GM19463 (cell line): ENCODE data around the gene GPR143.
"Not testable (repeated sequence)": the region's sequence is repeated elsewhere in the genome, so short reads cannot be mapped to it uniquely, and the experiment has no call there.

Source experiments
- ATAC-seq: cut with Tn5 transposase; IDR thresholded peaks from one replicate; pipeline ENCODE4 v1.9.1; 2021; ENCODE audit warnings: mild to moderate bottlenecking, moderate library complexity; ENCODE audit not compliant: unreplicated experiment

The GPR143 gene

GRCh38 chrX:9765737-9766097 lies at the start of gene GPR143:
TSS of gene GPR143 (minus strand) at chrX:9765847. CDS start at chrX:9765817, 30 bp downstream.
- no peak for ATAC-seq

DNA sequence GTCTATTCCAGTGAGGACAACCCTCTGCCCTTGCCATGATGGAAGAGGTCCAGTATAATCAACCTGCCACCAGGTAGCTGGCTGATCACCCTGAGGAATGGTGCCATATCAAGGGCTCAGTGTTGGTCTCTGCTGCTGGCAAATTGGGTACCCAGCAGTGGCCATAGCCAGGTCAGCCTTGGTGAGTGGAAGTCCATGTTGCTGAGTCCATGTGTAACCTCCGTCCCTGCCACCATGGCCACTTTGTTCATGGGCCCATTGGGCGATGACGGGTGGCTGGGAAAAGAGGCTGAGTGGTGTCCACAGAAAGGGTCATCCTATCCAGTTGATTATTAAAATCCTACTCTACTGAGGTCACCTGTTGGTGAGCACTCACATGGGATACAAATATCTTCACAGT lies 45.4 kb upstream of the GPR143 start:
- ATAC-seq: not testable (repeated sequence)

GRCh38 chrX:9809876-9810275 lies 44.2 kb upstream of the GPR143 start:
- ATAC-seq: not testable (repeated sequence)

DNA sequence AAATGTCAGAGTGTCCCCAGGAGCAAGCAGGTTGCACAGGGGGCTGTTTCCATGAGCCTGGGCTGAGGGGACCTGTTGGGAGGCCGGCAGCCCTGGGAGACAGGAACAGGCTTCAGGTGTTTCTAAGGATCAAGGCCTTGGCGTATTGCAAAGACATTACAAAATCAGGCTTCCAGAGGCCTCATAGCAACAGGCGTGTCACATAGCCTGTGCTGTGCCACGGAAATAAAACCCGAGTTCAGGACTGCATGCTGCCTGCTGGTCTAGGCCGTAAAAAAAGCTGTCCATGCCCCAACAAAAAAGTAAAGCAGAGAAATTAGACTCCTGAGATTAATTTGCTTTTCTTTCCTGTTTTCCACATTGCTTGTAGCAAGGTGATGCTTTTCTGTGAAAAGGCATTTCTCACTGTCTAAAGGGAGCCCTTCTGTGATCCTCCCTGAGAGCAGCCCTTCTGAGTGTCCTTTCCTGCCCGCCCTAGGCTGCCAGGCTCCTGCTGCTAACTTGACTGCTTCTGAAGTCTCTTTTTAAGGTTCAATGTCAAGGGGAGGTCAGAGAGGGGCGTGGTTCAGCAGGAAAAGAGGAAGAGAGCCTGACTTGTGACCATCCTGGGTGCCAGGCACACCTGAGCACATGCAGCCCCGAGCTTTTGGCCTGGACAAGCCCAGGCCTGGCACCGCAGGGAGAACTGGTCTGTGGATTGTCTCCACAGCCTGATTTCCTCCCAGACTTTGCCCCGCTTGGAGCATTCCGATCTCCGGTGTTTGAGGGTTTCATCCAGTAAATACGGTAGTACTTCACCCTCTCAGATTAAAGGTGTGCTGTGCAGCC lies 41.9 kb upstream of the GPR143 start:
- ATAC-seq: no peak

GRCh38 chrX:9805956-9806355 lies 40.3 kb upstream of the GPR143 start:
- ATAC-seq: no peak

- ATAC-seq: no peak
These were observed 38.8 kb upstream of the GPR143 start for GRCh38 chrX:9804444-9804843.

- ATAC-seq: no peak
These were observed 37.1 kb upstream of the GPR143 start for GRCh38 chrX:9802737-9803136.

DNA sequence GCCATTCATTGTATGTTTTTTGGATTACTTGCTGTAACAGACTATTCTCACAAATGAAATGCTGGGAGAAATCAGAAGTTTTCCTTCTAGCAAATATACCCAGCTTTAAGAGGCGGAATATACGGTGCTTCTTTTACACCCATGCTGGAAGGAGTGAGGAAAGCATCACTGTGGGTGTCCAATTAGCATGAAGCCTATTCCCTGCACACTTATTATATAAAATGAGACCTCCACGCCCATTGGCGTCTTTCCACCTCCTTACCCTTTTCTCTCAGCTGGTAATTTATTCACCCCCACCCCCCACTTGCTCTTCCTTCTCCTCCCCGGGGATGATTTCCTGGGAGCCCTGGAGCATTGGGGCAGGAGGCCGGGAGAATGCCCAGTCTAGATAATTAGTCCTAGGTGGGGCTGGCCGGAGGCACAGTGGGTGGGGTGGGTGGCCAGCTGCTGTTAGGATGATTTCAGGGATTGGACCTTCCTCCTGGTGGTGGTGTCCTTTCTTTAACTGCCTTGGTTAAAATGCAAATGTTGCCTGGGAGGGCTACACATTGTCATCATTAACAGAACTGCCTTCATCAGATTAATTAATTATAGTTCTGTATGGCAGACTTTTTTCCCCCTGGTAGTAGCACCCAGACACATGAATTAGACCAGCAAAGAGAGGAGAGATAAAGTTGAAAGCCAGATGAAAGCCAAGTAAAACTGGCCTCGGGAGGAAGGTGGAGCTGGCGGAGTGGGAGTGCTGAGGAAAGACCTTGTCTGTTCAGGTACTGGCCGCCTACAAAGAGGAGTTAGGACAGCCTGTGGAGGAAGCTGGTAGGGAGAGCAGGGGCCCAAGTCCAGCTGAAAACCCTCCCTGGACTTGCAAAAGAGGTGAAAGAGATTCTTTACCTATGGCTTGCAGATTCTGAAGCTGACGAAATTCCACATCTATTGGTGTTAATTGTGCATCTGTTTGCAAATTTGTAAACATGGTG lies 32.0 kb upstream of the GPR143 start:
- ATAC-seq: no peak

- ATAC-seq: no peak
These were observed 28.8 kb upstream of the GPR143 start for GRCh38 chrX:9794495-9794894.

DNA sequence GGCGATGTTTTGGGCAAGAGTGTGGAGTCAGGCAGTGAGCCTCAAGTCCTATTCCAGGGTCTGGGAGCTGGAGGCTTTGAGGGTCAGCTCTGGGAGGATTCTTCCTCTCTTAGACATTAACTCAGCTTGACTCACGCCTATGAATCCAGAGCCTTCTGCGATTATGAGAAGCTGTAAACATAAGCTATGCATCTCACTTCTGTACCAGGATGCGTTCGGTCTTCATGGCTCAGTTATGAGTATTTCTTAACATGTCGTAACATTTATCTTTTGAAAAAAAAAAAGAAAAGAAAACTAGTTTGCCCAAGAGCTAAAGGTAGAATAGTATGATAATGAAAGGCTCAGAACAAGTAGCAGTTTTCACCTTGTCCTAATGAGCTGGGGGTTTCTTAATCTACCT lies 25.2 kb upstream of the GPR143 start:
- ATAC-seq: no peak

GRCh38 chrX:9789555-9789954 lies 23.9 kb upstream of the GPR143 start:
- ATAC-seq: no peak

DNA sequence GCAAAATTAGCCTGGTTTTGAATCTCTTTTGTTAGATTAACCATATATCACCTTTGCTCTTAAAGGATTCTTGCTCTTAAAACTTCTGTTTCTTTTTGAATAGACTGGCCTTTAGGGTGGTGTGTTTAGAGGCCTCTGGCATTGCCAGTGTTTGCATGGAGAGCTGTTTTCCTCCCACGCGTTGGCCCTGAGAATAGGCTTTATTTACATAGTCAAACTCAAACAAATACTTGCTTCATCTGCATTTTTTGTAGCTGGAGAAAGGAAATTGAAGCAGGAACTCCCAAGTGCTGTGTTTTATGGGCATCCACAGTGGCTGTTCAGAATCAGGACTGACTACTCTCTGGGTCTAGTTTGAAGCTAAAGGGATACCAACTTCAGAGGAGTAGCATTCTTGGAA lies 23.3 kb upstream of the GPR143 start:
- ATAC-seq: no peak

DNA sequence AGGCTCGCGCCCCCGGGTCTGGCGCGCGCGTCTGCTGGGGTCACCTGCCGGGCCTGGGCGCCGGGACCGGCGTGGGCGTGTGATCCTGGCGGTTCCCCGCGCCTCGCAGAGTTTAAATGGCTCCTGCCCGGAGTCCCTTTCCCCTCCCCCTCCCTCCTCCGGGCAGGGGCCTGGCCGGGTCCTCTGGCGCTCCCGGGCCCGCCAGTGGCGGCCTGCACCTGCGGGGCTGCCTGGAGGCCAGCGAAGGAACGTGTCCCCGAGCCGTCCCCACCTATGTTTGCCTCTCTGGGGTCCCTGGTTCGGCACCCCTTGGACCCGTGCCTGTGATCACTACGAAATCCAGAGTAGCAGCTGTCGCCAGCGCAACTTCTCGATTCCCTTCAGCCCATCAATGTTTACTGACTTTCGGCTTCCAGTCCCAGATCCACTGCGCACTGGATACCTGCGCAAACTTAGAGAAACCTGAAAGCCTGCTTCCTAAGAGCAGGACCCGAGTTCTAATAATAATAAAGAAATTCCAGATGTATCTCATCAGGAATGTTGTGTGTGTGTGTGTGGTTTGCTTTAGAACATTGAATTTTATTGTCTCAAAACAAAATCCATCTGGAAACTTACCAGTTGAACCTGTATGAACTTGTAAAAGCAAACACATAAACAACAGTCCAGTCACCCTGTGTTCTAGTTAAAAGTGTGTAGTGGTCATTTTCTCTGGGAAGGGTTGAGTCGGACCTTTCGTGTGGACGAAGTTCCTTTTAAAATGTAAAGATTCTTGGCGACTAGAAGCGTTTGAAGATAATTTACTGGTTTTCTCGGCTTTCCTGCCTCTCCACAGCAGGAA lies 21.4 kb upstream of the GPR143 start:
- ATAC-seq: no peak

DNA sequence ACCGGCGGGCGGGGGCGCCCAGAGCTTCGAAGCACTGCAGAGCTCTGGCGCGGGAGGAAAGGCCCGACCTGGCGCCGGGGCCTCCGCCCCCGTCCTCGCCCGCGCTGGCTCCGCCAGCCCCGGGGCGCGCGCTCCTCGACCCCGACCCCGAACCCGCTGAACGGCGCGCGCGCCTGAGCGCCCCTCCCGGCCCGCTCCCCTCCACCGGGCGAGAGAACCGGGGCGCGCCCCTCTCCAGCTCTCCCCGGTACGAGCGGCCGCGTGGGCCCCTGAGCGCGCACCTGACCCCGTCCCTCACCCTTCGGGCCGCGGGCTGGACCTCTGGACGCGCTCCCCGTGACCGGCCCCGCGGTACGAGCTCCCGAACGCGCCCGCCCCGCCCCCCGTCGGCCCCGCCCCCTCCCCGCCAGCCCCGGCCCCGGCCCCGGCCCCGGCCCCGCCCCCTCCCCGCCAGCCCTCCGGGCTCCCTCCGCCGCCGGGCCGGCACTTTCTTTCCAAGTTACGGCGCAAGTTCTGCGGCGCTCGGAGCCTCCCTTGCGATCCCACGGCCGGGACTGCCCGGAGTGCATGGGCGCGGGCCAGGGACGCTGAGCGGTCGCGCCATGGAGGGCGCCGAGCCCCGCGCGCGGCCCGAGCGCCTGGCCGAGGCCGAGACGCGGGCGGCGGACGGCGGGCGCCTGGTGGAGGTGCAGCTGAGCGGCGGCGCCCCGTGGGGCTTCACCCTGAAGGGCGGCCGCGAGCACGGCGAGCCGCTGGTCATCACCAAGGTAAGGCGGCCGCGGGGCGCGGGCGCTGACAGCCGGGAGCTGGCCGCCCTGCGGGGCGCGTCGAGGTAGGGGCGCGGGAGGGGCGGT lies 20.5 kb upstream of the GPR143 start, which contains the start of gene SHROOM2:
Gene SHROOM2, plus strand, starts transcription at position 486 of the 854 bp plus-strand sequence. Its CDS starts 117 bp downstream, at position 603.
- no peak for ATAC-seq

DNA sequence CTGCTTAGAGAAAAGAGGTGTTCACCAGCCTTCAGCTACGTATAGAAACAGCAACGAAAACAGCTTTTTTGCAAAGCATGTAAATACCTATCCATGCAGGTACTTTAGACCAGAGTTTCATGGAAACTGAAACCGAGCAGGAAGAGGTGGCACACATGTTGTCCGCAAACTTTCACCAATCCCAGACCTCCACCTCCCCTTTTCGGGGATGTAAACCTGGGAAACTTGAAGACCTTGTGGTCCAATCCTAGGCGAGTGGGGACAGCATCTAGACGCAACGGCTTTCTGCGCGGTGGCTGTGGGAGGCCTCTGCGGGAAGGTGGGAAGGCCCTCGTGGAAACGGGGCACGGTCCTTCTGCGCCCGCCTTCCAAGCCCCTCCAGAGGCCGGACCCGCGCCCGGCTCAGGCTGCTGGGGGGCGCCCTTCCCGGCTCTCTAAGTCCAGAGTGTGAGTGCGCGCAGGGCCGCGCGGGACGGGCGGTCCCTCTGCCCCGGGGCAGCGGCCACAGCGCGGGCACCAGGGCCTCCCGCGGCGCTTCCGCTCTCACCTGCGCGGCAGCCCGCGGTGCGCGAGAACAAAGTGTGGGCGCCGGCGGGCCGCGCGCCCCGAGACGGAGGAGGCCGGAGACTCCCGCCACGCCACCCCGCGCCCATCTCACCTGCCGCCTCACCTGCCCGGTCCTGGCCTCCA lies 19.8 kb upstream of the GPR143 start:
- ATAC-seq: no peak

DNA sequence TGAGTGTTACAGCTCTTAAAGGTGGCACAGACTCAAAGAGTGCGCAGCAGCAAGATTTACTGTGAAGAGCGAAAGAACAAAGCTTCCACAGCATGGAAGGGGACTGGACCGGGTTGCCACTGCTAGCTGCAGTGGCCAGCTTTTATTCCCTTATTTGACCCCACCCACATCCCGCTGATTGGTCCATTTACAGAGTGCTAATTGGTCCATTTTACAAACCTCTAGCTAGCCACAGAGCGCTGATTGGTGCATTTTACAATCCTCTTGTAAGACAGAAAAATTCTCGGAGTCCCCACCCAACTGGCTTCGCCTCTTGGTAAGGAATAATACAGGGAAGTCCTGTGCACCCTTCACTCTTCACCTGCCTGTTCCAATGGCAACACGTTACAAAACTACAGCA lies 18.7 kb upstream of the GPR143 start:
- ATAC-seq: no peak

DNA sequence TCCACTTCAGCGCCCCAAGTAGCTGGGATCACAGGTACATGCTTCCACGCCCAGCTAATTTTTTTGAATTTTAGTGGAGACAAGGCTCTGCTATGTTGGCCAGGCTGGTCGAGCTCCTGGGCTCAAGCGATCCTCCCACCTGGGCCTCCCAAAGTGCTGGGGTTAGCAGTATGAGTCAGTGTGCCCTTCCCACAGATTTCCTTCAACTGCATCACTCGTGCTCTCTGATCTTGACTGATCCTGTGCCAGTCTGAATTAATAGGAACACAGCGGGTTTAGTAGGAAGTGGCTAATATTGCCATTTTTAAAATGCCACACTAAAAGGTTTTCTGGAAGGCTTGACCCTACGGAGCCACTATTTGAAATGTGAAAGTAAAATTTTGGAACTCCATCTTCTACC lies 16.3 kb upstream of the GPR143 start:
- ATAC-seq: no peak

- ATAC-seq: no peak
These were observed 10.3 kb upstream of the GPR143 start for GRCh38 chrX:9775930-9776329.

DNA sequence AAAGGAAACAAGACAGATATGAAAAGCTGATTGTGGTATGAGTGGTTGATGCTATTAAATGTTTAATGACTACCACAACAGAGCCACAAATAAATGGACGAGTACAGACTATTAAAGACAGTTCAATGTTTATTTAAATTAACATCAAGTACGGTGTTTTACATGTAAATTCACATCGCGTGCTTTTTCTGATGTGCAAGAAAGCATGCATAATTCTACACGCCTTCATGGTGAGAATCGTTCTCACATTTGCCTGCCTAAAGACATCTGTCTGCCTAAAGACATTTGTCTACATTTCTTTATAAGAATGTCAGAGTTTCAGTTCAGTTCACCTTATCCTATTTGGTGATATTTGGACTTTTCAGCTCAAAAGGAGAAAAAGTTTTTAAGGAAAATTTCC lies 7.3 kb upstream of the GPR143 start:
- ATAC-seq: no peak
